Fibroblast of peridontal ligament (primary cell): ENCODE data around the gene PTGFR.
A peak's percentile ranks its signal among the peaks of the same experiment; 100 is the strongest.

Experiments used
- DNase-seq: peaks from one replicate; pipeline ENCODE4 v3.0.0-alpha.2; 2010; ENCODE audit errors: extremely low read depth

The PTGFR gene

DNA sequence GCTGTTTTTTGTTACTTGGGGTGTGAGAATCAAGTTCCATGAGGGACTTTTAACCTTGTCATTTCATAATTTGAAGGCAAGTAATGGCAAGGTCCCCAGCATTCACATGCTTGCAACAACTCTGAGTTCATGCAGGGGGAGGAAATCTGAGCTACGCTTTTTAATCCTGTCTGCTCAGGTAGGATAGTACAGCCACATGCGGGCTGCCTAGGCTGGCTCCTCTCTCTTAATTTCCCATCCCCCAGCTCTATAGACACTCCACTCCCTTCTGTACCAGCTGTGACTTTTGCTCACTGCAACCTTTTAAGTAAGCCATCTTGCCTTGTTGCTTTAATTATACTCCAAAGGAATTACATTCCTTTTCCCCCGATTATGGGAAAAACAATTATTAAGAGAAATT is 30.1 kb downstream of the PTGFR start:
- DNase-seq: no peak

DNA sequence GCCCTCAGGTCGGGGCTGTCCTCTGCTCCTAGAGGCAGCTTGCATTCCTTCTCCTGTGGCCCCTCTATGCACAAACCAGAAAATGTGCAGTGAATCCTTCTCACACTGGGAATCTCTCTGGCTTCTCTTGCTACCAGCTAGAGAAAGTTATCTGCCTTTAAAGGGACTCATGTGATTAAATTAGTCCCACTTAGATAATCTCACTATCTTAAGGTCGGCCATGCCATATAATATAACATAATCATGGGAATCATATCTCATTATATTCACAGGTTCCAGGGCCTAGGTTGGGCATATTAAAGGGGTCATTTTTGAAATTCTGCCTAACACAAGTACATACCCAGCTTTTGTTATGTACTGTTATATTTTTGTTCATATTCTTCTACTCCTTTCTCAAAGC is 31.4 kb downstream of the PTGFR start:
- DNase-seq: no peak

DNA sequence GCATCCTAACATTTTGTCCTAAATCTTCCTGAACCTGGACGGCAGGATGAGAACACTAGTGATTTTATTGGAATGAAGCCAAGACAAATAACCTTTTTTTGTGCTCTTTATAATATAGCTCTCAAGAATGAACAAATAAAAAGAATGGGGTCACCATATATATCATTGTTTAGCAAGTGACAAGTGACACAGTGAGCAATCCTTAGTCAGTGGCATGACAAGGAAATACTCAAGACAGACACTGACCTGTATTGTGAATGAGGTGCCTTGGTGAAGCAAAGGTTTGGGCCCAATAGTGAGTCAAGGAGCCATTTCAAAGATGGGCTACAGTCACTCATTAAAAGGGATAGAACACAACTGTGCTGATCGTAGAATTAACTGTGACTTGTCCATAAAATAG is 35.7 kb downstream of the PTGFR start:
- no peak for DNase-seq

DNA sequence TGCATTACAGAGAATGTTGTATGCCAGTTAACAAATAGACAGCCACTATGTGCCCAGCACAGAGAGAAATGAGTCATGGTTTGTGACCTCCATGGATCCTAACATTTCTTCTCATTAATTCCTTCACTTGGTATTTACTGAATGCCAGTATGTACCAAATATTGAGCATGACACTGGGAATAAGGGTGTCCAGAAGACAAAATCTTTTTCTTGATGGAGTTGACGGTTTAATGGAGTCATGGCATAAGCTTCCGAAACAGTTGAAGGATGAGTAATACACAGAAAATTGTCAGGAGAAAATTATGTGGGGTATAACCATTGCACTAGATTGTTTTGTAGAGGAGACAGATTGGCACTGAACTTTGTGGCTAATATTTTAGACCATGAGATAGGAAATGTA is 36.9 kb downstream of the PTGFR start:
- DNase-seq: no peak

GRCh38 chr1:78533527-78533926 is 42.8 kb downstream of the PTGFR start:
- no peak for DNase-seq

DNA sequence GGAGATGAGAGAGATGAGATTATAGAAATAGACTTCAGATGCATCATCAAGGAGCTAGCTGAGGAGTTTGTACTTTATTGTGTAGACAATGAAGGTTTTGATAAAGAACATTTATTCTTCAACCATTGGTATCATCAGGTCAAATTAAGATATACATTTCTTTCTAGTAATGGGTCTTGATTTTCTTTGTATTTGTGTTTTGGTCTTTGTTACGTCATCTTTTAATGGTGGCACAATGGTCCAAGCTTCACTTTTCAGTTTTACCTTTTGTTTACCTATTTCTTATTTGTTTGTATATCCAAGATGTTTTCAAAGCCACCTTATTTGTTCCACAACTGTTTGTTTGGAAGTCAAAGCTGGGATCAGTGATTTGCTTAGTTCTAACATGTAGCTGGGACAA is 44.5 kb downstream of the PTGFR start:
- DNase-seq: no peak

- DNase-seq: no peak
Observed at GRCh38 chr1:78536427-78536826, 45.7 kb downstream of the PTGFR start.

DNA sequence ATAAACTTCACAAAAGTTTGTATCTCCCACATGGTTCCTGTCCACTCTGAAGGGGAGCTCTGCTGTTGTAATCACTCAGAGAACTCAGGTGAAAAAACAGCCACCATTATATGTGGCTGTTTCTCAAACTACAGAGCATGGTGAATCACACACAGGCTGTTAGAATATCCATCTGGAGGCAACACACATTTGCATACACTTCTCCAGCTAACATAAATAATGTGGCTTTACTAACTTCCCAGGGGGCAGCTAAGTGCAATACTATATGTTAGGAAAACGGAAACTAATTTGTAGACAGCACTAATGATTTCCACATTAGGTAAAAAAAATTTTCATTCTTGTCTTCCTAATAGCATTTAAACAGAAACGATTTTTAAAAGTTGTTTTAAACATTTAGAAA is 49.3 kb downstream of the PTGFR start:
- peak; percentile 76 for DNase-seq

DNA sequence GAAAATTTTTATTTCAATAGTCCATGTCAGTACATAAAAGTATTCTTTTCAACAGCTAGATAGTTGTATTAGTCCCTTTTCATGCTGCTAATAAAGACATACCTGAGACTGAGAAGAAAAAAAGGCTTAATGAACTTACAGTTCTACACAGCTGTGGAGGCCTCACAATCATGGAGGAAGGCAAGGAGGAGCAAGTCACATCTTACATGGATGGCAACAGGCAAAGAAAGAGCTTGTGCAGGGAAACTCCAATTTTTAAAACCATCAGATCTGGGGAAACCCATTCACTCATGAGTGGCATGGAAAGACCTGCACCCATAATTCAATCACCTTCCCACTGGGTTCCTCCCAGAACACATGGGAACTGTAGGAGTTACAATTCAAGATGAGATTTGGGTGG is 50.7 kb downstream of the PTGFR start:
- DNase-seq: no peak

DNA sequence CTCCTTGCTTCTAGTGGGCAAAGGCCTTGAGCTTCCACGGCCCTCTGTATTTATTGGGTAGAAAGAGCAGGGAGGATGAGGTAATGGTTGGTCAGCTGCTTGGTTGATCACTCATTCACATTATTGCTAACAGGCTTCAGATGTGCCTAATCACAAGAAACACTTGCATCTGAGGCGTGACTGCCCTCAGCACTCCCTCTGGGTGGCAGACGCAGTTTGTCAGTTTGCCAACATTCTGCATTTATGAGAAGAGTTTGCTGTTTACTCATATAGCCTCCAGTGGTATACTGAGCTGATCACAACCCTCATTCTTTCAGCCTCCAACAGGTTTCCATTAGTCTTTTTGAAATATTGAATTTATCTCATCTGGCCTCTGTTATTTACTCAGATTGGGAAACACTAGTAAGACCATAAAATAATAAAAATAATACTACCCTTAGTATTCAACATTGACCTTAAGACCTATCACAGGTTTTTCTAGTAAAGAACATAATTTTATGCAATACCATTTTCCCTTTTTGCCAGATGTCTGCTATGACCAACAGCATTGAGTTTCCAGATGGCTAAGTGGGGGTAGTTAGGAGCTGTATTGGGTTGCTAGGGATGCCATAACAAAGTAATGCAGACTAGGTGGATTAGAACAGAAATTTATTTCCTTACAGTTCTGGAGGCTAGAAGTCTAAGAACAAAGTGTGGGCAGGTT is 53.3 kb downstream of the PTGFR start:
- peak; percentile 61 for DNase-seq

DNA sequence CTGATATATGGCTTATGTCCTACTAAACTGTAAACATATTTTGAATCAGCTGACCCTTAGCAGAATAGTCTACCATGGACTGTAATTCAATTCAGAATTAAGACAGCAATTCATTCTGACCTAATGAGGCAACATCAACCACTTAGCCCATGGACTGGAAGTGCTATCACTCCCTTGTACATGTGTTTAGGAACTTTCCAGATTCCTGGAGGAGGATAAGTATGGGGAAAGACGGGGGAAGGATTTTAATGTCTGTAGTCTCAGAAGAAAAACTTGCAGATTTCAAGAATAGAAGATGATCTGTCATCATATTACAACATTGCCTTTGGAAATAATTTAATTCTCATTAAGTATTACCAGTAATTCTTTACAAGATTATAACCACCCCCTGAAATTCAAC is 56.3 kb downstream of the PTGFR start:
- no peak for DNase-seq

- no peak for DNase-seq
Observed at GRCh38 chr1:78549331-78549730, 58.6 kb downstream of the PTGFR start.

GRCh38 chr1:78549891-78550290 is 59.1 kb downstream of the PTGFR start:
- DNase-seq: no peak

DNA sequence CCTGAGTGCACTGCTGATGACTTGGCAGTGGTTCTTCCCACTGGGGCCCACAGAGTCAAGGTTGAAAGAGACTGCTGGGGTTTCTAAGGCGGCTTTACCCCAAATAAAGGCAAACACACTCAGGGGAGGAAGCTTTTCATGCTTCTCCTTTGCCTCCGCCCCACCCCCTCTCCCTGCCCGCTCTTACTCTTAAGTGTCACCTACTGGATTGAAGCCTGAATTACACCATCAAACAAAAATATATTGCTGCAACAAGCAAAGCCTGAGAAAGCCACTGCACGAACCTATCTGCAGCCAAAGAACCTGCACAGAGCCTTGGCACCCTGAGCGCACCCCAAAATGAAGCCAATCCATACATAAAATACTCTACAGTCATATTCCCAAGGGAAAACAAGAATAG is 63.1 kb downstream of the PTGFR start:
- no peak for DNase-seq

- no peak for DNase-seq
Observed at GRCh38 chr1:78554840-78555239, 64.1 kb downstream of the PTGFR start.

DNA sequence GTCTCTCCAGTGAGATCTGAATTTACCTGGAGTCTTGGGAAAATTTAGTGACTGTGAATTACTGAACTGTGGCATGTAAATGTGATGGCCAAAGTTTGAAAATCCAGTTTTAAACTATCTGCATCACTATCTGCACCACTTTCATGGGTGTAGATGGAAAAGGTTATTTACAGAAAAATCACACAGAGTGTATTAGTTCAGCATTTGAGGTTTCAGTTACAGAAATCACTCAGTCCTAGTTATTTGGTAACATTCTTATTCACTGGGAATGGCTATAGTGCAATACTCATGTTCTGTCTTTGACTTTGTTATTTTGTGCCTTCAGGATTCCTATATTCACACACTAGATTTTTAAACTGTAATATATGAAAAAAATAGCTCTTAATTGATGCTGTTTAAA is 68.9 kb downstream of the PTGFR start:
- DNase-seq: no peak

DNA sequence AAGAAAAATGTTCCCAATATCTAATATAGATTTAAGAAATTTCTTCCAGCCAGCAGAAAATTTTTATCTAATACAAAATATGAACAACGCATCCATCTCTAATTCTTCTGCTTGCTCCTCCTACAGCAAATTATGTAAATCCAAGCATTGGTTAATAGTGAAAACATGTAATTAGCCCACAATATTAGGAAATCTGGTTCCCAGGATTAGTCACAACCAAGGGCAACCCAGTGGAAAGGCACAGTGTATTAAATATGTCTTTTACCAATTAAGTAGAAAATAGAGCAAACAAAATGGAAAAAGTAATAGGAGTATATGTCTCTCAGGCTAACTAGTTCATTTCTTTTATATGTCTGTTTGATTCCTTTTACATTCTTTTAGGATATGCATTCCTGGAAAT is 70.0 kb downstream of the PTGFR start:
- DNase-seq: no peak

DNA sequence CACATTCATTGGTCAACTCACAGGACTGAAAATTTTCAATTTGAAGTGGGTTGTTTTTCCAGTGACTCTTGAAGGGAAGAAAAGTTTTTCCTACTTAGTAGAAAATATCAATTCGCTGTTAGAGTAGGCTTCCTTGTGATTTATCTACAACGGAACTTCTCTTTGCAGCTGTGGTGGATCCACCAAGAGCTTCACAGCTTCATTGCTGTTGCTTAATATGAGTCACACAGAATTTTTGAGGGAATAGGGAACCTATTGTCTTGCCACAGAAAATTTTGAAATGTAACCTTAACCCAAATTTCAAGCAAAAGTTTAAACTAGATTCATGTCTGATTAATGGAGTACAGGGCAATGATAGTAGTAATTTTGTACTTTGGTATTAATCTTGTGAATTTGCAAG is 71.1 kb downstream of the PTGFR start:
- DNase-seq: no peak

DNA sequence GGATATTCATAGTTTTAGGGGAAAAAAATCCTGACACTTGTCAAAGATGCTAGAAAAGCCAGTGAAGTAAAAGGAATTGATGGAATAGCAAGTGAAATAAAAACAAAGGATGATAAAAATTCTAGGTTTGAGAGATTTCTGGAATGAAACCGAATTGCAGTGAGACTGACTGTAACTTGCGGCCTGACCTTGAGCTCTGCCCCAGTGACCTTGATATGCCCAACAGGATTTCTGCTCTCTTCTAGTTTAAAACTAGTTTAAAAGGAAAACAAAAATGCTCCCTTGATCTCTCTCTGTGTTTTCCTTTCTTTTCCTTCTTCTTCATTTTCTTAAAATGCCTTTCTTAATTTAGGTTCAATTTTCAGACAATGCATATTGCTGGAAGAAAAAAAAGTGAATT is 74.6 kb downstream of the PTGFR start:
- no peak for DNase-seq

DNA sequence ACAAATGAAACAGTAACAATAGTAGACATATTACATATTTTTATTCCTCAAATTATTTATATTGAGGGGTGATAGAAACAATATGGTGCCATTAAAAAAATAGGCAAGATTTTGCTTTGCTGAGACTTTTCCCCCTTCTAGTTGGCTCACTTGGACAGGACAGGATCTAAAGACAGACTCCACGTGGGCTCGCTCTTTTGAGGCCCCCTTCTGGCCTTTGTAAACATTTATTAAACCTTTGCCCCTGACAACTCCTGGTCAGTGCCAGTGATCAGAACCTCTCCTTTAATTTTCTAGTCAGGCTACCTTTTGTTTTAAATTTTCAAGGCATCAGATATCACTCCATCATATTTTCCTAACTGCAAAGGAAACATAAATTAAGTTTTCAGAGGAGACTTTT is 79.8 kb downstream of the PTGFR start:
- DNase-seq: no peak

- DNase-seq: peak; percentile 32
Observed at GRCh38 chr1:78577257-78578100, 86.7 kb downstream of the PTGFR start.

GRCh38 chr1:78586572-78586971 is 95.8 kb downstream of the PTGFR start:
- DNase-seq: peak; percentile 36

GRCh38 chr1:78587211-78587610 is 96.4 kb downstream of the PTGFR start:
- no peak for DNase-seq
